HG03045 (cell line): ENCODE data around the gene MYBPH.

Experiments
- ATAC-seq: cut with Tn5 transposase; IDR thresholded peaks from one replicate; pipeline ENCODE4 v1.9.1; 2021; ENCODE audit warnings: mild to moderate bottlenecking, moderate library complexity; ENCODE audit not compliant: unreplicated experiment

The MYBPH gene

GRCh38 chr1:203150511-203151297, 24.9 kb downstream of the MYBPH start:
- ATAC-seq: no peak

GRCh38 chr1:203149188-203149840, 26.3 kb downstream of the MYBPH start:
- ATAC-seq: no peak

- no peak for ATAC-seq
Observed at GRCh38 chr1:203148579-203148978, 27.0 kb downstream of the MYBPH start.

DNA sequence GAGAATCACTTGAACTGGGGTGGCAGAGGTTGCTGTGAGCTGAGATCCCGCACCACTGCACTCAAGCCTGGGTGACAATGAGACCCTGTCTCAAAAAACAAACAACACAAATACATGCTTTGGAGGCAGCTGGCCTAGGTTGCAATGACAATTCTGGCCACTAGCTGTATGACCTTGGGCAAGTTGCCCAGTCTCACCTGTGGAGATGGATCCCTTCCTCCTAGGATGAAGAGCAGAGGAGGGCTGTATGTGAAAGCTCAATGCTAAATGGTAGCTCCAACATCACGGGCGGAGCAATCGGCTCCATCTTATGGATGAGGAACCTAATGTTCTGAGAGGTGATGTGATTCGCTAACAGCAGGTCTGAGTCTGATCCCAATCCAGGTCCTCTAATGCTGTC, 27.5 kb downstream of the MYBPH start:
- ATAC-seq: no peak

- ATAC-seq: no peak
Observed at GRCh38 chr1:203147376-203147775, 28.2 kb downstream of the MYBPH start.

DNA sequence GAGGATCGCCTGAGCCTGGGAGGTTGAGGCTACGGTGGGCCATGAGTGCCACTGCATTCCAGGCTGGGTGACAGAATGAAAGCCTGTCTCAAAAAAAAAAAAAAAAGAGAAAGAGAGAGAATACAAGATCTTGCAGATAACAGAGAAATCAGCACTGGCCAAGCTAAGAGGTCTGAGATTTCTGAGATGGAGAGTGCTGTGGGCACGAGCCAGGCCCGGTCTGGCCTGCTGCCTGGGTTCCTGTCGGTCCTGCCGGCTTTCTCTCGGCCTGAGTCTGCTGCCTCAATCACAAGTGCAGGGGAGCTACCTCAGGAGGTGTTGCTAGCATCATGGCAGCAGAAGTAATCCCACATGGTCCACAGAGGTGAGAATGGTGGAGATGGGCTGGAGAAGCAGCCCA, 29.1 kb downstream of the MYBPH start:
- ATAC-seq: no peak

- no peak for ATAC-seq
Observed at GRCh38 chr1:203146042-203146369, 29.6 kb downstream of the MYBPH start.

GRCh38 chr1:203145321-203146041, 30.1 kb downstream of the MYBPH start:
- ATAC-seq: no peak

DNA sequence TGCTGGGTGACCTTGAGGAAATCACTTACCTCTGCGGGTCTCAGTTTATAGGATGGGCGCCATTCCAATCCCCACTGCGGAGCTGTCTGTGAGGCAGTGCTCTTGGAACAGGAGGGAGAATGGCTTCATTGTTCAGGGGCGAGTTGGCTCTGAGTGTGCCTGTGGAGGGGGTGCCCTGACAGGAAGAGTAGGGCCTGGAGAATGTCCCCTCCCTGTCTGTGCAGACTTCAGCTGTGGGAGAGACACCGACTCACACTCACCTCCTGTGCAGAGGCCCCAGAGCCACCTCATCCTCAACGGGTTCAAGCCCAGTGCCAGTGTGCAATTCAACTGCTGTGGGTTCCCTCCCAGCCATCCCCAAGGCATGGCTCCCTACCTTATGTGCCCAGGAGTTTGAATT, 31.0 kb downstream of the MYBPH start:
- ATAC-seq: no peak

DNA sequence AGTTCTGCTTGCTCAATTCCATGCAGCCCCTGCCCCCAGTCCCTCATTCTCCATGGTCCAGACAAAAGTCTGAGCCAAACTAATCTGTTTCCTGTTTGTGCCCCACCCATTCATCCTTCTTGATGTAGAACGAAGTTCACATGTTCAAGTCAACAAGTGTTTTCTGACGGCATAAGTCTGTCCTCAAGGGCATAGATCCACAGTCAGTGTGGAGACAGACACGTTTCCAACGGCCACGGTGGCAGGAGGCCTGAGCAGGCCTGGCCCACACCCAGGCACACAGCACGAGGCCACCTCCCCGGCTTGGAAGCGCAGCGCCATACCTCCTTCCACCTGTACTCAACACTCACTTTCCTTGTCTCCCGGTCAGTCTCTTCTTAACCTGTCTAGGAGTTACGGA, 32.0 kb downstream of the MYBPH start:
- ATAC-seq: no peak

- no peak for ATAC-seq
Observed at GRCh38 chr1:203142684-203143408, 32.8 kb downstream of the MYBPH start.

- no peak for ATAC-seq
Observed at GRCh38 chr1:203142124-203142523, 33.5 kb downstream of the MYBPH start.

GRCh38 chr1:203140743-203141520, 34.7 kb downstream of the MYBPH start:
- no peak for ATAC-seq

DNA sequence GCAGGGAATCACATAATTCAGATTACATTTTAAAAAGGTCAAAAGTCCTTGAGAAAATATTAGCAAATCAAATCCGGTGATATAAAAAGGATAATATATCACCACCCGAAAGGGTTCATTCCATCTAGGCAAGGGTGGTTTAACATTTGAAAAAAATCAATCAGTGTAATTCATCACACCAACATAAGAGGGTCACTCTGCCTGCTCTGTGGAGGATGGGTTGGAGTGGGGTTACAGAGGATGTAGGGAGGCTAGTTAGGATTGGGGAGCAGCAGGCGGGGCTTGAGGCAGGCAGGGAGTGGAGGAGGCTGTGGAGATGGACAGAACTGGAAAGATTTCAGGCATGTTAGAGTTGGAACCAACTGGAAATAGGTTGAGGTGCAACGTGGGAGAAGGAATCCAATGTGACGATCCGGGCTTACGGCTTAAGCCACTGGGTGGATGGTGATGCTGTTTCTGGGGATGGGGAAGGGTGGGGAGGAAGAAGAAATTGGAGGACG, 35.6 kb downstream of the MYBPH start:
- ATAC-seq: no peak

GRCh38 chr1:203138066-203138465, 37.6 kb downstream of the MYBPH start:
- ATAC-seq: no peak

DNA sequence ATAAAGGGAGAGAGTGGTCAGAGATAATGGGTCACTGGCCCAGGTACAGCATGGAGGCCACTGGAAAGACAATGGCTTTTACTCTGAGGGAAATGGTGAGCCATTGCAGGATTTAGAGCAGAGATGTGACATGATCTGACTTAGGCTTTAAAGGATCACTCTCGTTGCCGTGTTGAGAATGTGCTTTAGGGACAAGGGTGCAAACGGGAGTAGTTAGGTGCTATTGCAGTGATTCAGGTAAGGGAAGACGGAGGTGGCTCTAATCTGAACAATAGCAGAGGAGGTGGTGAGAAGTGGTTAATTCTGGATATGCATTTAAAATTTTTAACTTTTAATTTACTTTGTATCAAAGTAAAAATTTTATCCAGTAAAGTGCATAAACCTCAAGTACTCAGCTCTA, 38.3 kb downstream of the MYBPH start:
- no peak for ATAC-seq

- no peak for ATAC-seq
Observed at GRCh38 chr1:203136409-203137042, 39.1 kb downstream of the MYBPH start.

DNA sequence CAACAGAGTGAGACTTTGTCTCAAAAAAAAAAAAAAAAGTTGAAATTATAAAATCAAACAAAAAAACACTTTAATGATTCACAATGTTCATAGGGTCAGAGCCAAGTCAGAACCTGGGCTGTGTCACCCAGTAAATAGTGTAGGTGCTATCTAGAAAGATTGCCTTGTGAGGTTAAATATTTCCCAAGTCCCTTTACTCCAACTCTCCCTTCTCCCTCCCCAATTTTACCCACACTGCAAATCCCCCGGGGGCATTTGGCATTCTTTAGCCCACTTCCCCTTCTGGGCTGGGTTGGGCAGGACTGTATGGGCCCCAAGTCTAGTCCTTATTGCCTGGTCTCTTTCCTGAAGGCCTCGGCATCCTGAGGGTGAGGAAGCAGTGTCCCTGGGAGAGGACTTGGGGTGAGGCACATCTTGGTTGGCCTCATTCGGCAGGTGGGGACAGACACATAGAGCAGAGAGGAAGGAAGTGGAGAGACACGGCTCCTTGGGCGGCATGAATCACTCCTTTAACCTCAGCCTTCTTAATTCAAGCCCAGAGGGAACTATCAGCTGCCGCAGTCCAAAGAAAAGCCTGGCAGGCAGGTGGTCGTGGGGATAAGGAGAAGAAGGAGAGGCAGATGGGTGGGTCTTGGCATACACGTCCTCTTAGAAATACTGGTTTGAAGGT, 39.9 kb downstream of the MYBPH start:
- ATAC-seq: no peak

GRCh38 chr1:203133970-203134725, 41.5 kb downstream of the MYBPH start:
- ATAC-seq: no peak
